ENCODE measurements around the gene S100P. TPM values are rescaled to one million over a fixed set of nuclear protein-coding genes. Genes with fewer than 3 reads are reported as not detected.

S100P gene
- total RNA-seq, 2 experiments from 2014 or later: 5.3 to 7.2 TPM

DNA sequence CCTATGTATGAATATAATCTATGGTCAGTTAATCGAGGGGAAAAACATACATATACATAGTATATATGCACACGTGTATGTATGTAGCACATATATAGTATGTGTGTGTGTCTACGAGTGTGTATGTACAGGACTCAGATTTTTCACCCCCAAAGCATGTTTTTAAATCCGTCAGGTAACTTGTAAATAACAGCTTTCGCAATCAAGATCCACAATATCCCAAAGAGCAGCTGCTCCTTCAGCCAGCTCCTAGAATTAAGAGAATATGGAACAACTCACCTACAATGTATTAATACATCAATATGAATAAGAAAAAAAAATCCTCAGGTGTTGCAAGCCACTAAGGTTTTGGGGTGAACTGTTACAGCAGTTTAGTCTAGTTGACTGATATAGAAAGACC is 12.5 kb downstream of the S100P start:
- no peak overlapping the region for H3K27ac Mint-ChIP-seq
- CTCF ChIA-PET: interaction anchor here (0.6 to 4.7 kb wide), 5 partner anchors 11 to 141 kb away, joined by 4 to 16 read pairs (median 5); no protein-coding TSS in a partner anchor
- H3K4me3 Mint-ChIP-seq: no peak overlapping the region

DNA sequence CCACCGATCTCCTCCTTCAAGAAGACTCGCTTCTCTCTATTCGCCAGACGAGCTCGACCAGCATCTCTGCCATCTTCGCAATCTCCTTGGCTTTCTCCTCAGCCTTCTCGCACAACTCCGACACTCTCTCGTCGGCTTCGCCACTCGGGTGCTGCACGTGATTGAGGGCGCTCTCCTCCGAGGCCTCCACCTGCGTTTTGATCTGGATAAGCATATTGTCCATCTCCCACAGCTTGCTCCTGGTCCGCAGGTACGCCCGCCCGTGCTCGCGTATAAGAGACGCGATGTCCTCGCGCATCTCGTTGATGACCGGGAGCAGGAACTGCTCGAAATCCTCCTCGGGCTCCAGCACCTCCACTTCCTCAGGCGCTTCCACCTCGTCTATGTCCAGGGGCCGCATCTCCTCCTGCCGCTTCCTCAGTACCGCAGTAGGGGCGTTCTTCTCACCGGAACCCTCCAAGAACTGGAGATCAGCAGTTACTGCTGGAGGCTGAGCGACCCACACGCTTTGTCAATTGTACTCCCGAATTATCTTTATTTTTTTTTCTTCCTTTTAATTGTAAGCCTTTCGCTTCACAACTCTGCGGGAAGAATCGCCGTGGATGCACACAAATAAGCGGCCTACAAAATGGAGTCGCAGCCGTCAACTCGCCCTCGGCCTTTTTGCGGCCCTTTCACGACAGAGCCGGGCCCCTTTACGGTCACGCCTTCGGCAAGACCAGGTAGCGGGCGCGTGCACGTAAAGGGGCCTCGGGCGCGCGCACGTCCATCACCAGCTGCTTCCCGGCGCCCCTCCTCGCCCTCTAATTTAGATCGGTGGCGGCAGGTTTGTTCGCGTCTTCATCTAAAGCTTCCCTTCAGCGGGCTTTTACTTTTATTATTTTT is 15.8 kb downstream of the S100P start, which contains the start of gene MRFAP1L1:
Gene MRFAP1L1, minus strand, starts transcription at position 636 of the 885 bp plus-strand sequence. Its CDS starts 236 bp downstream, at position 400.
- CTCF ChIA-PET: interaction anchor here (0.6 to 2.2 kb wide), 8 partner anchors 8 to 334 kb away, joined by 3 to 9 read pairs (median 4); partner anchors contain the start of gene TADA2B
- Mint-ChIP-seq H3K27ac (peak within 1 kb of the TSS; percentile 98), H3K27me3 (no peaks in the 10 kb centered on the region), H3K36me3 (ENCODE audit: low read depth) (peaks cover 51% of the 10 kb centered on the region), H3K4me1 (peaks cover 54% of the 10 kb centered on the region), H3K4me3 (peak within 1 kb of the TSS; percentile 99), H3K9me3 (peaks cover 3% of the 10 kb centered on the region)
- peak; percentile 97 for DNase-seq
- POLR2A ChIA-PET: interaction anchor here (0.9 to 1.0 kb wide), 3 partner anchors 10 to 36 kb away, joined by 3 to 5 read pairs (median 5); a partner anchor contains a TSS

More for the DNA sequence above, 12.5 kb downstream of the S100P start:
- peaks cover 69% of the 10 kb centered on the region for H3K4me1 Mint-ChIP-seq
- no peaks in the 10 kb centered on the region for H3K27me3 Mint-ChIP-seq
- H3K9me3 Mint-ChIP-seq: peaks cover 8% of the 10 kb centered on the region
- peaks cover 83% of the 10 kb centered on the region for H3K36me3 Mint-ChIP-seq (ENCODE audit: low read depth)
- POLR2A ChIA-PET: interaction anchor here (1.4 kb wide), 1 partner anchor 32 kb away, joined by 4 read pairs; a partner anchor contains a TSS
- DNase-seq: no peak

DNA sequence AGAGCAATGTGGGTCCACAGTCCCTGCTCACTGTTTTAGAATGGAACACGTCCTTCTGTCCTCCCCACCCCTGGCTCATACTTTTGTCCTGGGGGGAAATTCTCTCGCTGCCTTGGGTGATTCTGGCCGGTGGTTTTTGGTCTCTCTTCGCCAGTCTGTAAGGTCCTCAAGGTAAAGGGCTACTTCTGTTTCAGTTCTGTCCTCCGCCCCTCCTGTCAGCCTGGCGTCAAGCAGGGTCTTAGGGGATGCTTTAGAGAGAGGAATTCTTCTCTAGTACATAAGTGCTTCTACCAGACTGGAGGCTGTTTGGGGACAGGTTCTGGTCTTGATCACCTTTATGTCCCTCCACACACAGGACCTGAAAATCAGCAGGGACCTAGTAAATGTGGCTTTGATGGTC is 16.6 kb downstream of the S100P start:
- no peak for DNase-seq
- H3K27ac Mint-ChIP-seq: peak overlapping the region; percentile 98
- peak overlapping the region; percentile 99 for H3K4me3 Mint-ChIP-seq
- ChIA-PET POLR2A (interaction anchor here (0.9 to 1.0 kb wide), 2 partner anchors 11 to 36 kb away, joined by 3 to 5 read pairs; a partner anchor contains a TSS), CTCF (interaction anchor here (0.7 to 2.2 kb wide), 5 partner anchors 9 to 185 kb away, joined by 3 to 9 read pairs (median 5); no protein-coding TSS in a partner anchor)
- H3K27me3 Mint-ChIP-seq: no peaks in the 10 kb centered on the region
- H3K9me3 Mint-ChIP-seq: peaks cover 3% of the 10 kb centered on the region
- peaks cover 43% of the 10 kb centered on the region for H3K36me3 Mint-ChIP-seq (ENCODE audit: low read depth)
- peaks cover 50% of the 10 kb centered on the region for H3K4me1 Mint-ChIP-seq

DNA sequence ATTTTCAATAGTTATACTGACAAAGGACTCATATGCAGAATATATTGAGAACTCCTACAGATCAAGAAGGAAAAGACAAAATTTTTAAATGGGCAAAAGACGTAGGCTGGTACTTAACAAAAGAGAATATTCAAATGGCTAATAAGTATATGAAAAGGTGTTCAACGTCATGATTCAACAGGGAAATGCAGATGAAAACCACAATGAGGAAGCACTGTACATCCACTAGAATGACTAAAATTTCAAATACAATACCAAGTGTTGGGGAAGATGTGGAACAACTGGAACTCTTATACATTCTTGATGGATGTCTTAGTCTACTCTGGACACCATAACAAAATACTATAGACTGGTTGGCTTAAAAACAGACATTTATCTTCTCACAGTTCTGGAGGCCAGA is 17.3 kb downstream of the S100P start:
- DNase-seq: no peak
- Mint-ChIP-seq H3K9me3 (peaks cover 3% of the 10 kb centered on the region), H3K27me3 (no peaks in the 10 kb centered on the region), H3K27ac (no peak overlapping the region), H3K36me3 (ENCODE audit: low read depth) (peaks cover 36% of the 10 kb centered on the region), H3K4me3 (peak overlapping the region; percentile 15), H3K4me1 (peaks cover 50% of the 10 kb centered on the region)
- ChIA-PET CTCF (interaction anchor here (1.5 kb wide), 1 partner anchor 10 kb away, joined by 5 read pairs; no protein-coding TSS in a partner anchor), POLR2A (no interaction called here)

DNA sequence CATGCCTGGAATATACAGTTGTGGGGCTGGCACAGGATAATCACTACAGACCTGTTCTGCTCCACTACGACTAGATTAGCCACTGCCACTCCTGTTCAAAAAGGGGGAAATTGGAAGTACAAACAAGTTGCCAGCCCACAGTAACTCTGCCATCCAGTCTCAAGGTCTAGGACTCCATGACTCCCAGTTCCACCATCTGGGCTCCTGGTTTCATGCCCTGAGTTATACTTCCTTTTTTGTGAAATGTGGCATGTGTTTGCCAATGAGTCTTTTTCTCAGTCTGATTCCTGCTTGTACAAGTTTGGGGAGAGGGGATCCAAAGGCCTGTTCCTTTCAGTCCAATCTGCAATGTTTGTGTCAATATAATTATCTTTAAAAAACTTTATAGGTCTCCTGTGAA is 21.3 kb downstream of the S100P start:
- peaks cover 3% of the 10 kb centered on the region for H3K9me3 Mint-ChIP-seq
- peaks cover 41% of the 10 kb centered on the region for H3K4me1 Mint-ChIP-seq
- ChIA-PET POLR2A (no interaction called here), CTCF (interaction anchor here (1.3 to 2.1 kb wide), 4 partner anchors 13 to 356 kb away, joined by 4 to 5 read pairs (median 4); no protein-coding TSS in a partner anchor)
- no peak for DNase-seq
- H3K27me3 Mint-ChIP-seq: no peaks in the 10 kb centered on the region
- H3K36me3 Mint-ChIP-seq (ENCODE audit: low read depth): peaks cover 9% of the 10 kb centered on the region
- no peak overlapping the region for H3K27ac Mint-ChIP-seq
- peak overlapping the region; percentile 0 for H3K4me3 Mint-ChIP-seq

DNA sequence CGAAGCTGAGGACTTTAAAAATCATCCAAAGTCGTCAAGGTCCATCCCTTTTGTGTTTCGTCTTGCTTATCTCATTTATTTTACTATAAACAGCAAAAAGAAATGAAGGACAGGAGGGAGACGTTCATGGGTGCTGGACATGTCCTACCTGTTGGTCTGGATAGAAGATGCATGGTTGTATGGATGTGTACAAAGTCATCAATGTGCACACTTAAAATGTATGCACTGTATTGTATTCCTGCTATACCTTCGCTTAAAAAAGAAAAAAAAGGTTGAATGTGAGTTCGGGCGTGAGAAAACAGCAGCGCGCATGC is 22.0 kb downstream of the S100P start:
- H3K27ac Mint-ChIP-seq: peak overlapping the region; percentile 91
- ChIA-PET POLR2A (no interaction called here), CTCF (interaction anchor here (0.6 to 3.2 kb wide), 7 partner anchors 11 to 355 kb away, joined by 3 to 10 read pairs (median 4); no protein-coding TSS in a partner anchor)
- peak overlapping the region; percentile 85 for H3K4me3 Mint-ChIP-seq
- H3K36me3 Mint-ChIP-seq (ENCODE audit: low read depth): peaks cover 9% of the 10 kb centered on the region
- no peak for DNase-seq
- peaks cover 3% of the 10 kb centered on the region for H3K9me3 Mint-ChIP-seq
- peaks cover 40% of the 10 kb centered on the region for H3K4me1 Mint-ChIP-seq
- H3K27me3 Mint-ChIP-seq: no peaks in the 10 kb centered on the region

DNA sequence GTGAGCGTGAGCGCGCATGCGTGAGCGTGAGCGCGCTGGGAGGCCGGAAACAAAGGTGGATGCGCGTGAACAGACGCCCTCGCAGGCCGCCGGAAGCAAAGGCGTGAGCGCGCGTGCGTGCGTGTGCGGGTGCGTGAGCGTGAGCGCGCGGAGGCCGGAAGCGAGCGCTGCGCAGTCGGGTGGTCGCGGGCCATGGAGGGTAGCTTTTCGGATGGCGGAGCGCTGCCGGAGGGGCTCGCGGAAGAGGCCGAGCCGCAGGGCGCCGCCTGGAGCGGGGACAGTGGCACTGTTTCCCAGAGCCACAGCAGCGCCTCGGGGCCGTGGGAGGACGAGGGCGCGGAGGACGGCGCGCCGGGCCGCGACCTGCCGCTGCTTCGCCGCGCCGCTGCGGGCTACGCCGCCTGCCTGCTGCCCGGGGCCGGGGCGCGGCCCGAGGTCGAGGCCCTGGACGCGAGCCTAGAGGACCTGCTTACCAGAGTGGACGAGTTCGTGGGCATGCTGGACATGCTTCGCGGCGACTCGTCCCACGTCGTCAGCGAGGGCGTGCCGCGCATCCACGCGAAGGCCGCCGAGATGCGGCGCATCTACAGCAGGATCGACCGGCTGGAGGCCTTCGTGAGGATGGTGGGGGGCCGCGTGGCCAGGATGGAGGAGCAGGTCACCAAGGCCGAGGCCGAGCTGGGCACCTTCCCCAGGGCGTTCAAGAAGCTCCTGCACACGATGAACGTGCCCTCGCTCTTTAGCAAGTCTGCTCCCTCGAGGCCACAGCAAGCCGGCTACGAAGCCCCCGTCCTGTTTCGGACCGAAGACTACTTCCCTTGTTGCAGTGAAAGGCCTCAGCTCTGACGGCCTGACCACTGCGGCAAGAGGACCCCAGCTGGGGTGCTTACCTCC is 22.6 kb downstream of the S100P start, which contains the start of gene BLOC1S4:
Gene BLOC1S4, plus strand, starts transcription at position 157 of the 894 bp plus-strand sequence. Its CDS starts 36 bp downstream, at position 193.
- ChIA-PET POLR2A (interaction anchor here (1.2 kb wide), 1 partner anchor 42 kb away, joined by 4 read pairs; no protein-coding TSS in a partner anchor), CTCF (interaction anchor here (0.6 to 3.2 kb wide), 12 partner anchors 10 to 354 kb away, joined by 3 to 10 read pairs (median 4); partner anchors contain the start of gene TADA2B)
- DNase-seq: peak; percentile 89
- peaks cover 35% of the 10 kb centered on the region for H3K4me1 Mint-ChIP-seq
- peak within 1 kb of the TSS; percentile 85 for H3K4me3 Mint-ChIP-seq
- peaks cover 9% of the 10 kb centered on the region for H3K36me3 Mint-ChIP-seq (ENCODE audit: low read depth)
- H3K27ac Mint-ChIP-seq: peak within 1 kb of the TSS; percentile 91
- no peaks in the 10 kb centered on the region for H3K27me3 Mint-ChIP-seq
- peaks cover 2% of the 10 kb centered on the region for H3K9me3 Mint-ChIP-seq

DNA sequence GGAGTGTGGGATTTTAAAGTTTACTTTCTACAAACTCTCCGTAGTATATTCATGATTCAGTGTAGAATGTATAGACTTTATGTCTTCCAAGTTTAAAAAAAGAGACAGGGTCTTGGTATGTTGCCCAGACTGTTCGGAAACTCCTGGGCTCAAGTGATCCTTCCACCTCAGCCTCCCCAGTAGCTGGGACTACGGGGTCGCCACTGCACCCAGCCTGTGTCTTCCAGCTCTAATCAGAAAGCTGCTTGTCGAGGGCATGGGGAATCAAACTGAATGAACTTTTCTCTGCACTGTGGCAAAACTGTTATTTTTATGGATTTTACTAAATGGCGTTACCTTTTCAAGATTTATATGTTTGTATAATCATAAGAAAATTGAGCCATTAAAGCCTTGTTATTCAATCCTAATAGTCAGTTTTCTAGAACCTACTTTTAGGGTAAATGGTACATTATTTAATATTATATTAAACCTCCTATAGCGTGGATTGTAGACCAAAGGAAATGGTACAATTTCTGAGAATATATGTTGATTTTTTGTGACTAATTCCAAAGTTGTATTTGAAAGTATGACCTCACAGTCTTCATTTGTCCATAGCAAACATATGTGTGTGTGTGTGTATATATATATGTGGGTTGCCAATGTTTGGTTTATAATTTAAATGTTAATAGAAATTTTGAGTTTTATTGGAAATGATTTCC is 23.4 kb downstream of the S100P start:
- Mint-ChIP-seq H3K36me3 (ENCODE audit: low read depth) (peaks cover 9% of the 10 kb centered on the region), H3K9me3 (no peaks in the 10 kb centered on the region), H3K4me1 (peaks cover 32% of the 10 kb centered on the region), H3K27ac (peak overlapping the region; percentile 81), H3K27me3 (no peaks in the 10 kb centered on the region), H3K4me3 (peak overlapping the region; percentile 85)
- DNase-seq: no peak
- CTCF ChIA-PET: interaction anchor here (0.7 to 4.8 kb wide), 13 partner anchors 11 to 353 kb away, joined by 3 to 41 read pairs (median 5); partner anchors contain the start of gene TADA2B
- POLR2A ChIA-PET: interaction anchor here (1.2 kb wide), 1 partner anchor 42 kb away, joined by 4 read pairs; no protein-coding TSS in a partner anchor

DNA sequence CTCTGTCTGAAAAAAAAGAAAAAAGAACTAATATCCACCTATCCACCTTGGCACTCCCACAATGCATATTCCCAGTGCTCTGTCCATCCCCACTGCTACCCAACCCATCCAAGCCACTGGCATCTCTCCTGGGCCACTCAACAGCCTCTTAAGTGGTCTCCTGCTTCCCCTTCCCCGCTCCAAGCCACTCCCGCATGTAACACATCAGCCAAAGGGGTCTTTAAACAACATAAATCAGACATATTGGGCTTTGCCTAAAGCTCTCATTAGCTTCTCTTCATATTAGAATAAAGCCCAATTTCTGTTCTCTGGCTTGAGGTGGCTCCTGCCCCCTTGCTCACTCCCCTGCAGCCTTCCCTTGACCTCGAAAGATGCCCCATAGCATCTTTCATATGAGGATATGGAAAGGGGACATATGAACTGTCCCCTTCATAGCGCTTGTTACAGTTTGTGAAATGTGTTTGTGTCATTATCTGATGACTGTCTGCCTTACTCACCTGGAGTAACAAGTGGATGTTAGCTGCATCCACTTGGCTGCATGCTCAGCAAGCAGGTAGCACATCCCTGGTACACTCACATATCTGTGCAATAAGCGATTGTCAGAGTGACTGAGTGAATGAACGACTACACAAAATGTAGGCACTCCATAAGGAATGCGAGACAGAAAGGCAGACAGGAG is 25.4 kb downstream of the S100P start:
- CTCF ChIA-PET: interaction anchor here (0.9 to 4.8 kb wide), 11 partner anchors 18 to 373 kb away, joined by 3 to 41 read pairs (median 5); partner anchors contain the start of gene TADA2B
- Mint-ChIP-seq H3K27me3 (no peaks in the 10 kb centered on the region), H3K4me1 (peaks cover 32% of the 10 kb centered on the region), H3K36me3 (ENCODE audit: low read depth) (peaks cover 9% of the 10 kb centered on the region), H3K4me3 (no peak overlapping the region), H3K9me3 (no peaks in the 10 kb centered on the region), H3K27ac (peak overlapping the region; percentile 4)
- DNase-seq: no peak
- POLR2A ChIA-PET: no interaction called here

DNA sequence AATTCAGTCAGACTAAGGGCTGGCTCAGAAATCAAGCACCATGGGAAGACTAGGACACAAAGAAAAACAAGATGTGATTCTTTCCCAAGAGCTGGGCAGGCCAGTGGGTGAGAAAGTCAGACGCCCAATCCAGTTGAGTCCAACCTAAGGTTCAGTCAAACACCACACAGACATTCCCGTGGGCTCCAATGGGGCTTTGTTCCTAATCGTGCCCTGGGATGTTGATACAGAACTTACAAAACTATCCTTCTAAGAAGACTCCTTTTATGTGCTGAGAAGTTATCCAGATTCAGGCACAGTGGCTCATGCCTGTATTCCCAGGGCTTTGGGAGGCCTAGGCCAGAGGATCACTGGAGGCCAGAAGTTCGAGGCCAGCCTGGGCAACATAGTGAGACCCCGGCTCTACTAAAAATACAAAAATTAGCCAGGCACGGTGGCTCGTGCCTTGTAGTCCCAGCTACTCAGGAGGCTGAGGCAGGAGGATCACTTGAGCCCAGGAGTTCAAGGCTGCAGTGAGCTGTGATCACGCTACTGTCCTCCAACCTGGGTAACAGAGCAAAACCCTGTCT is 26.0 kb downstream of the S100P start:
- ChIA-PET CTCF (interaction anchor here (0.7 to 4.8 kb wide), 18 partner anchors 11 to 477 kb away, joined by 3 to 41 read pairs (median 4); partner anchors contain the start of gene GRPEL1), POLR2A (no interaction called here)
- Mint-ChIP-seq H3K4me3 (no peak overlapping the region), H3K27me3 (no peaks in the 10 kb centered on the region), H3K36me3 (ENCODE audit: low read depth) (peaks cover 9% of the 10 kb centered on the region), H3K4me1 (peaks cover 32% of the 10 kb centered on the region), H3K27ac (no peak overlapping the region), H3K9me3 (no peaks in the 10 kb centered on the region)
- no peak for DNase-seq
